Keratinocyte (primary cell): ENCODE measurements around the gene TET2. TPM values are rescaled to one million over a fixed set of nuclear protein-coding genes. Genes with fewer than 3 reads are reported as not detected.

ENCODE experiments used
- DNase-seq: peaks from one replicate; pipeline ENCODE4 v3.0.0-alpha.2; 2011; ENCODE audit warnings: low read depth, missing footprints, low spot score
- FAIRE-seq: peaks from 2 replicates; lab custom pipeline; 2011; peaks lifted over from hg19 to GRCh38; lab: Jason Lieb, UNC
- H2AFZ ChIP-seq: 2 replicates; pipeline ENCODE4 v1.6.0; 2012; ENCODE audit warnings: low read length, control low read depth, inconsistent platforms; ENCODE audit not compliant: control insufficient read depth
- H3K27ac ChIP-seq: 2 replicates; pipeline ENCODE4 v1.5.1; 2011; ENCODE audit warnings: low read length; ENCODE audit not compliant: control insufficient read depth, insufficient read depth
- H3K27me3 ChIP-seq: 3 replicates; pipeline ENCODE4 v1.6.0; 2011; ENCODE audit warnings: low read length; ENCODE audit not compliant: control insufficient read depth, insufficient read depth; ENCODE audit errors: extremely low read depth
- H3K36me3 ChIP-seq, 2 experiments: 2 replicates in 1 of 2; 3 replicates in 1 of 2; pipeline ENCODE4 v1.5.1; 2011; ENCODE audit warnings: low read length in 2 of 2, mild to moderate bottlenecking in 1 of 2; ENCODE audit not compliant: control insufficient read depth in 2 of 2, insufficient read depth in 2 of 2; ENCODE audit errors: extremely low read depth in 1 of 2
- H3K4me1 ChIP-seq: 3 replicates; pipeline ENCODE4 v1.5.1; 2011; ENCODE audit warnings: low read length; ENCODE audit not compliant: control insufficient read depth, insufficient read depth; ENCODE audit errors: extremely low read depth
- H3K4me2 ChIP-seq: 3 replicates; pipeline ENCODE4 v1.6.0; 2011; ENCODE audit warnings: low read depth, low read length; ENCODE audit not compliant: control insufficient read depth, insufficient read depth; ENCODE audit errors: extremely low read depth
- H3K4me3 ChIP-seq, 3 experiments: fragments of 200-600 bp in 1 of 3; sonication (generic) in 1 of 3; 2 replicates in 2 of 3; 3 replicates in 1 of 3; pipeline ENCODE4 v1.5.1; 2011 to 2016; ENCODE audit warnings: low read length in 3 of 3, mild to moderate bottlenecking in 3 of 3, control low read depth in 2 of 3, inconsistent platforms in 1 of 3, low read depth in 1 of 3, mixed read lengths in 1 of 3, mixed run types in 1 of 3, moderate library complexity in 1 of 3; ENCODE audit not compliant: control insufficient read depth in 2 of 3, insufficient read depth in 2 of 3; ENCODE audit errors: extremely low read depth in 1 of 3
- H3K79me2 ChIP-seq: 2 replicates; pipeline ENCODE4 v1.6.0; 2012; ENCODE audit warnings: low read length; ENCODE audit not compliant: control insufficient read depth, insufficient read depth
- H3K9ac ChIP-seq: 3 replicates; pipeline ENCODE4 v1.6.0; 2011; ENCODE audit warnings: low read length; ENCODE audit not compliant: control insufficient read depth, insufficient read depth; ENCODE audit errors: extremely low read depth
- H3K9me1 ChIP-seq: 3 replicates; pipeline ENCODE4 v1.6.0; 2011; ENCODE audit warnings: low read length; ENCODE audit not compliant: control insufficient read depth, insufficient read depth; ENCODE audit errors: extremely low read depth
- H3K9me3 ChIP-seq: 2 replicates; pipeline ENCODE4 v1.5.1; 2012; ENCODE audit warnings: low read depth, low read length; ENCODE audit not compliant: control insufficient read depth
- H4K20me1 ChIP-seq: 3 replicates; pipeline ENCODE4 v1.6.0; 2011; ENCODE audit warnings: low read length; ENCODE audit not compliant: control insufficient read depth, insufficient read depth; ENCODE audit errors: extremely low read depth
- CTCF ChIP-seq, 3 experiments: IDR thresholded peaks in 1 of 3; conservative IDR thresholded peaks in 1 of 3; optimal IDR thresholded peaks in 1 of 3; 2 replicates in 2 of 3; 3 replicates in 1 of 3; pipeline versions ENCODE3 to v1.5.1; 2011; ENCODE audit warnings: low read length in 3 of 3, mild to moderate bottlenecking in 3 of 3, moderate library complexity in 2 of 3, control low read depth in 1 of 3, inconsistent platforms in 1 of 3; ENCODE audit not compliant: insufficient read depth in 2 of 3; ENCODE audit errors: extremely low read depth in 1 of 3
- EZH2 ChIP-seq: IDR thresholded peaks from one replicate; pipeline ENCODE4 v1.6.1; 2012; ENCODE audit warnings: inconsistent platforms, mild to moderate bottlenecking, low read length, moderate library complexity
- dilution Hi-C: fragments of 300-500 bp; cut with MboI; formaldehyde crosslinking; loops from one replicate; pipeline ENCODE4 v1.7.0; 2020; ENCODE audit warnings: low sequenced_read_pairs; ENCODE audit not compliant: extremely low pct_ligation_motif_present
- polyA plus RNA-seq, 5 experiments: library from polyadenylated mRNA; depleted of rRNA in 3 of 5; stranded (reverse) in 3 of 5; stranded (forward) in 1 of 5; unstranded in 1 of 5; fragments of >200 nt; gene quantifications; 1 replicate in 1 of 5; 2 replicates in 3 of 5; 3 replicates in 1 of 5; pipeline versions ENCODE4 v1.2.1 to v1.2.3, GENCODE V29; 2011 to 2012; ENCODE audit warnings: missing spikeins in 2 of 5, low read depth in 1 of 5, low replicate concordance in 1 of 5

TET2 gene
- polyA plus RNA-seq, 1 donor (not counting 4 experiments of a cell fraction or from before 2014, with no cell fraction given), result 9.6 TPM

GRCh38 chr4:105119356-105119755 lies 27.3 kb upstream of the TET2 start:
- H3K4me1 ChIP-seq, result no peaks in the 10 kb centered on the region
- no peaks in the 10 kb centered on the region for H4K20me1 ChIP-seq
- dilution Hi-C loops, result no loop called here
- H3K27me3 ChIP-seq, result no peaks in the 10 kb centered on the region
- H3K9me1 ChIP-seq, result no peaks in the 10 kb centered on the region
- no peaks in the 10 kb centered on the region for H3K9me3 ChIP-seq
- H3K4me3 ChIP-seq, result no peak overlapping the region
- DNase-seq (no peak), FAIRE-seq (no peak)
- no peak overlapping the region for H3K27ac ChIP-seq
- TF ChIP-seq CTCF (optimal IDR thresholded peaks at IDR 0.05 in 1 of 3, IDR thresholded peaks at IDR 0.05 in 1 of 3, conservative IDR thresholded peaks at IDR 0.05 in 1 of 3; ENCODE audit: extremely low read depth in 1 of 3, insufficient read depth in 2 of 3, low read length in 3 of 3) (no peak), EZH2 (no peak)
- H3K36me3 ChIP-seq, result no peaks in the 10 kb centered on the region
- no peak overlapping the region for H3K9ac ChIP-seq
- H3K79me2 ChIP-seq, result no peaks in the 10 kb centered on the region
- H2AFZ ChIP-seq, result no peak overlapping the region
- H3K4me2 ChIP-seq, result no peak overlapping the region

GRCh38 chr4:105120626-105121025 lies 26.1 kb upstream of the TET2 start:
- Histone ChIP-seq H3K27me3 (no peaks in the 10 kb centered on the region), H4K20me1 (no peaks in the 10 kb centered on the region), H3K4me2 (no peak overlapping the region), H3K9me1 (no peaks in the 10 kb centered on the region), H3K9me3 (no peaks in the 10 kb centered on the region), H3K79me2 (no peaks in the 10 kb centered on the region), H2AFZ (no peak overlapping the region), H3K9ac (no peak overlapping the region), H3K27ac (no peak overlapping the region), H3K4me1 (no peaks in the 10 kb centered on the region), H3K4me3 (no peak overlapping the region), H3K36me3 (no peaks in the 10 kb centered on the region)
- no peak for TF ChIP-seq CTCF (optimal IDR thresholded peaks at IDR 0.05 in 1 of 3, IDR thresholded peaks at IDR 0.05 in 1 of 3, conservative IDR thresholded peaks at IDR 0.05 in 1 of 3; ENCODE audit: extremely low read depth in 1 of 3, insufficient read depth in 2 of 3, low read length in 3 of 3)
- TF ChIP-seq EZH2, result no peak
- DNase-seq (no peak), FAIRE-seq (no peak)
- dilution Hi-C loops, result no loop called here
